ENCODE data around the gene C1QA.
"Not testable (repeated sequence)": the region's sequence is repeated elsewhere in the genome, so short reads cannot be mapped to it uniquely, and the experiment has no call there.

Gene C1QA

DNA sequence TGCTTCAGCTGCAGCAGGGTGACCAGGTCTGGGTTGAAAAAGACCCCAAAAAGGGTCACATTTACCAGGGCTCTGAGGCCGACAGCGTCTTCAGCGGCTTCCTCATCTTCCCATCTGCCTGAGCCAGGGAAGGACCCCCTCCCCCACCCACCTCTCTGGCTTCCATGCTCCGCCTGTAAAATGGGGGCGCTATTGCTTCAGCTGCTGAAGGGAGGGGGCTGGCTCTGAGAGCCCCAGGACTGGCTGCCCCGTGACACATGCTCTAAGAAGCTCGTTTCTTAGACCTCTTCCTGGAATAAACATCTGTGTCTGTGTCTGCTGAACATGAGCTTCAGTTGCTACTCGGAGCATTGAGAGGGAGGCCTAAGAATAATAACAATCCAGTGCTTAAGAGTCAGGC, 2.9 kb downstream of the C1QA start:
- no peak for DNase-seq

DNA sequence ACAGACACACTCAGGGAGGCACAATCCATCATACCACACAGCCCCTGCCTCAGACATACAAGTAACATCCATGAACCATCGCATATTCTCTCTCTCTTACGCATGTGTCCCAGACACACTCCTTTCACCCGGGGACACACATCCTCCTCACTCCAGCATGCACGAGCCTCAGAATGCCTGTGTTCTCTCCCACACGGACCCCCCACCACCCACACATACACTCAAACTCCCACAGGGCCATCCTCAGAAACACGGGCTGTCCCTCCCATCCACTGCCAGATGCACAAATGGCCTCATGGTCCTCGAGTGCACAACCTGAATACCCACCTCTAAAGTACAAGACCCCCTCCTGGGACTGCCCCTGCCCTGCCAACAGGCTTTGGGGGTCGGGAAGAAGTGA, 4.8 kb downstream of the C1QA start:
- no peak for DNase-seq

DNA sequence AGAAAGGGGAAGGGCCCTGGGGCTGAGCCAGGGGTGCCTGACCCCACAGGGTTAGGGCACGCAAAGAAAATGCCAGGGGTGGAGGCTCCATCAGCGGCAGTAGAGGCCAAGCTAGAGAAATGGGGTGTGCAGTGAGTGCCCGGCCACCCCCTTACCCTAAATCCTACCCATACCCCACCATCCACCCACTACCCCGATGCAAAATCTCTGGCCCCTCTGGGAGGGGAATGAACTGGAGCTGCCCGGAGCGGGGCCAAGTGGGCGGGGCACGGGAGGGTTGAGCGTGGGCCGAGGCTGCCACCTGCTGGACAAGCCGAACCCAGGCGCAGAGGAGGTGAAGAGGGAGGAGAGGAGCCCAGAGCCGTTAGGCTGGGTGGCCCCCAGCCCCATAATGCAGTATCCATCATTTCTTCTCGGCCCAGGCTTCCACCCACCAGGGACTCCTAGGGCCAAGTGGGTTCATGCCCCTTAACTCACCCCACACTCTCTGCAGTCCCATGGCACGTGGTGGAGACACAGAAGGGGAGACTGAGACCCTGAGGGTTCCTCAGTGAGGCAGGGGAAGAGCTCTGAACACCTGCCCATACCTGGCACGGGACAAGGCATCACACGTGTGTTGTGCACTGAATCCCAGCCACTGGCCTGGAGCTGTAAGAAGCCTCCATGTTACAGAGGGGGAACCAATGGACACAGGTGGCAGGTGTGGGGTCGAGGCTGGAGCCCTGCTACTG, 5.6 kb downstream of the C1QA start:
- peak in 52 of 56 donors; percentile 7 to 86 (median 48) for DNase-seq

DNA sequence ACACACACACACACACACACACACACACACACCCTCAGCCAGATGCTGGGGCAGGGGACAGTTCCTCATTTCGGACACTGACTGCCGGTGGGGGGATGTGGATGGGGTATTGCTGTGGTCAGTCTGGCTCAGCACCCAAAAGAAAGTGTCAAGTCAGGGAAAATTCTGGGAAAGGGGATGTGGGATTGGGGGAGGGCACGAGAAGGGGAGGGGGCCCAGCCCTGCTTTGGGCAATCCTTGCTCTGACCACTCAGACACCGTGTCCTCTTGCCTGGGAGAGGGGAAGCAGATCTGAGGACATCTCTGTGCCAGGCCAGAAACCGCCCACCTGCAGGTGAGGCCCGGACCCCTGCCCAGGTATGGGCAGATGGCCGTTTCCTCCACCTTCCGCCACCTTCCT, 7.0 kb downstream of the C1QA start, which contains the start of gene C1QC:
TSS of gene C1QC (plus strand) at position 253 of the 400 bp plus-strand sequence. CDS start 391 bp downstream, outside the sequence.
- DNase-seq, result peak in 19 of 56 donors; percentile 5 to 43 (median 19)

DNA sequence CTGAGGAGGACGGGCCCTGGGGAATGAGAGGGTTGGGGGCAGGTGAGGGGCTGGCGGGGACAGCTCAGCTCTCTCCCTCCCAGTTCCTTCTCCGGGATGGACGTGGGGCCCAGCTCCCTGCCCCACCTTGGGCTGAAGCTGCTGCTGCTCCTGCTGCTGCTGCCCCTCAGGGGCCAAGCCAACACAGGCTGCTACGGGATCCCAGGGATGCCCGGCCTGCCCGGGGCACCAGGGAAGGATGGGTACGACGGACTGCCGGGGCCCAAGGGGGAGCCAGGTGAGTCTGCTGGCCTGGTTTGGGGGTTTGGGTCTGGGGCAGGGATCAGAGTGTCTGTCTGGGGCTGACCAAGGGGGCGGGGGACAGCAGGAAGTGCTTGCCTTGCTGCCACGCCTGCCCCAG, 7.5 kb downstream of the C1QA start:
- DNase-seq, result no peak

DNA sequence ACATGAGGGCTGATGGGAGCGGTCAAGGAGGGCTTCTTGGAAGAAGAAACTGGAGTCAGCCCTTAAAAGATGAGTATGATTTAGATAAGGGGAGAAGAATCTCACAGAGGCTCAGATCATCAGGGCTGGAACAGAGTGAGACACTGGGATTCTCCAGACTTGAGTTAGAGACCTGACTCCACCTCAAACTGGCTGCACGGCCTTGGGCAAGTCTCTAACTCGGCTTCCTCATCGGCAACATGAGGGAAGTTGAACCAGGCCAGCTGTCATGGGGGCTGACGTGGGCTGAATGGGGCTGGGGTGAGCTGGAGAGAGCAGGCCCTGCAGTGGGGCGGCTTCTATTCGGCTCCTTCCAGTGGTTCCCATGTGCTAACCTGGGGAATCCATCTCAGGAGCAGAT, 9.5 kb downstream of the C1QA start:
- DNase-seq, result no peak

DNA sequence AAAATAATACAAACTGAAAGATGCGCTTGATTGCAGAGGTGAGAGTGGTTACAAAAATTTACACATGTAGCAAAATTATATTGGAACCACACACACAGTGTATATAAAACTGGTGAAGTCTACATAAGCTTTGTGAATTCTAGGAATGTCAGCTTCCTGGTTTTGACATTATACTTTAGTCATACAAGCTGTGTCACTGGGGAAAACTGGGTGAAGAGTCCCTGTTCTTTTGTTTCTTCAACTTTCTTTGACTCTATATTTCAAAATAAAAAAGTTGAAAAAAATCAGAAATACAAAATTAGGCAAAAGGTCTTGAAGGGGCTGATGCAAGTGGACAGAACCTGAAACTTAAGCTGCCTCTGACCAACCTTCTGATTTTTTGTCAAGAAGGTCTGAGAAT, 10.0 kb downstream of the C1QA start:
- no peak for DNase-seq

DNA sequence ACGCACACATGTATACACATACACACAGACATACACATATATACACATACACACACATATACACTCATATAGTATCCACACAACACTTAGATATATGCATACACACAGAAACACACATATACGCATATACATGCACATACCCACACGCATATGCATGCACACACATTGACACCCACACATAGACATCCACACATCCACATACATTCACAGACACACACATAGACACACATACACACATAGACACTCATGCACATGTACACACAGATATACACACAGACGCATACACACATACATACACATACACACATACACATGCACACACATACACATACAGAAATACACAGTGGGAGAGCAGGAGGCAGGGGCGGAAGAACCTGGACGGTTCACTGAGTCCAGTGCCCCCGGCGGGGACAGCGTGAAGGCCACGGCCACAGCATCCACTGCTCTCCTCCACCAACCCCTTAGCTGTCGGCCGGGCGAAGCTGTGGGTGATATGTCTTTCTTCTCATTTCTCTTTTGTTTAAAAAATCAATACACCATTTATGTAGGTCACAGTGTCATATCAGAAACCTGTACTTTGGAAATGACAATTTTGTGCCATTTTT, 13.8 kb downstream of the C1QA start:
- no peak for DNase-seq

DNA sequence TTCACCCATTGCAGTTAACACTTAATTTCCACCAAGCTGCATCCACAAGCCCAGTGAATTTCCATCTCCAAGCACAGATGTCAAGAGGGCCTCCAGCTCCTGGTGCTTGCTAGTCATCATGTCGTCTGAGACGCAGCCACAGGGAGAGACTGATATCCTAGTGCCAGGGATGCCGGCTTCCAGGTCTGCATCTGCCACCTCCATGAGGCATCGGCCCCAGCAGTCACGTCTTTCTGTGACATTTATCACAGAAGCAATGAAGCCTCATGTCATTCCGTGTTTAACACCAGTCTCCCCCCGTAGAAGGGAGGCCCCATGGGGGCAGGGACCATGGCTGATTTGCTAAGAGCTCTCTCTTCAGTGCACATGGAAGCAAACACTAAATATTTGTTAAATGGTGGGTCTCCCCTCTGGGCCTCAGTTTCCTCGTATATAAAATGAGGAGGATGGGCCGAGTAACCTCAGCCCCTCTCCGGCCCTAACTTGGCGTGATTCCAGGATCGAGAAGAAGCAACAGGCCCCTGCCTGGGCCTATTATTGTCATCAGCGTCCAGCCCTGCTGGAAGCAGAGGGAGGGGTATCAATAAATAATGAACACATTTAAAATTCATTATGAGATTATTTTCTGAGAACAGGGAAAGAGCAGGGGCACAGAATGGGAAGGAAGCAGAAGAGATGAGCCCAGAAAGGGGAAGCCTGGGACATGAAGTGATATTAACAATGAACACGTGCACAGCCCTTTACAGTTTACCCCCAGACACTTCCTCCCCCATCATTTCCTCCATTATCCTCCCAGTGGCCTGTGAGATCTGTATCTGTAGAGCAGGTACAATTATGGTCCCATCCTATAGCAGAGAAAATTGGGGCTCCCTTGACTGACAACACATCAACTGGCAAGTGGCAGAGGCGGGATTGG, 15.8 kb downstream of the C1QA start:
- DNase-seq, result no peak

DNA sequence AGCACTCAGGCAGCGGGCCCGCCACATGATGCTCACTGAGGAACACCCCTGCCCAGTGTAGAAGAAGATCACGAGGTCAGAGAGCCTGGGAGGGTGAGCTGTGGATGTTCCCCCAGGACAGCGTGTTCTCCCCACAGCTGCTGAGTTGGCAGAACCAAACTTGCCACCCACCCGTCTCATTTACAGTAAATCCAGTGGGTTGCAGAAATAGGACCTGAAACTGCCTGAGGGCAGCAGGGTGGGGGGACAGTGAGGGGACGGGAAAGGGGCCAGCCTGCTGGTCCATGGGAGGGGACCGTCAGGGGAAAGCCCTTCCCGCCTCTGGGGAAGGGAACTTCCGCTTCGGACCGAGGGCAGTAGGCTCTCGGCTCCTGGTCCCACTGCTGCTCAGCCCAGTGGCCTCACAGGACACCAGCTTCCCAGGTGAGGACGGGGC, 16.5 kb downstream of the C1QA start, which contains the start of gene C1QB:
TSS of gene C1QB (plus strand) at position 356 of the 436 bp plus-strand sequence. CDS start 6,227 bp downstream, outside the sequence.
- DNase-seq, result peak in 28 of 56 donors; percentile 2 to 51 (median 29)

DNA sequence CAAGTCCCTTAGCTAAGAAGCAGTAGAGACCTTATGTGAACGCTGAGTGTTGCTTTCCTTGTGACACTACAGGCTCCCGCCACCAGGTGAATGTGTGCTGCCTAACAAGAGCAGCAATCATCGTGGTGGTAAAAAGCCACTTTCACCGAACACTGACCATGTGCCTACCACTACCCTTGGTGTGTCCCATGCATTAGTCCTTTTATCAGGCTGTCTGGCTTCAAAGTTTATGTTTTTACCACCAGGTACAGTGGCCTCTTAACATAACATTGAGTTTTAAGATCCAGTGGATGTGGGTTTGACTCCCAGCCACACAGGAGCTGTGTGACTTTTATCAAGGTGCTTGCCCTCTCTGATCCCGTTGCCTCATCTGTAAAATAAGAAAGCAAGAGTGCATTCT, 18.3 kb downstream of the C1QA start:
- no peak for DNase-seq

DNA sequence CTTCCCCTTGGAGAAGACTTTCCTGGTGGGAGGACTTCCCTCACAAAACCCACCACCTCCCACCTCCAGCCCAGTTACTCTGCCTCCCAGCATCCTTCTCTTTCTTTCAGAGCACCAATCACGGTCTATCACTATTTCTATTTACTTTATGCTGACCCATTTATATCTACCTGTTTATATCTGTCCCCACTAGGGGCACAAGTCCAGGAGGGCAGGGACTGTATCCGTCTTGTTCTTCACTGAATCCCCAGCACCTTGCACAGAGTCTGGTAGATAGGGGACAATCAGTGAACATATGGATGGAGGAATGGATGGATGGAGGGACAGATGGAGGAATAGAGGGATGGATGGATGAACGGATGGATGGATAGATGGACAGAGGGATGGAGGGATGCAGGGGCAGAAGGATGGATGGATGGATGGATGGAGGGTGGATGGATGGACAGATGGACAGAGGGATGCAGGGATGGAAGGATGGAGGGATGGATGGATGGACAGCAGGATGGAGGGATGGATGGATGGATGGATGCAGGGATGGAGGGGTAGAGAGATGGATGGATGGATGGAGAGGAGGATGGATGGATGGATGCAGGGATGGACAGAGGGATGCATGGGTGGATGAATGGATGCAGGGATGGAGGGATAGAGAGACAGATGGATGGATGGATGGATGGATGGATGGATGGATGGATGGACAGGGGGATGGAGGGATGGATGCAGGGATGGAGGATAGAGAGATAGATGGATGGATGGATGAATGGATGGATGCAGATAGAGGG, 22.1 kb downstream of the C1QA start:
- DNase-seq, result no peak

DNA sequence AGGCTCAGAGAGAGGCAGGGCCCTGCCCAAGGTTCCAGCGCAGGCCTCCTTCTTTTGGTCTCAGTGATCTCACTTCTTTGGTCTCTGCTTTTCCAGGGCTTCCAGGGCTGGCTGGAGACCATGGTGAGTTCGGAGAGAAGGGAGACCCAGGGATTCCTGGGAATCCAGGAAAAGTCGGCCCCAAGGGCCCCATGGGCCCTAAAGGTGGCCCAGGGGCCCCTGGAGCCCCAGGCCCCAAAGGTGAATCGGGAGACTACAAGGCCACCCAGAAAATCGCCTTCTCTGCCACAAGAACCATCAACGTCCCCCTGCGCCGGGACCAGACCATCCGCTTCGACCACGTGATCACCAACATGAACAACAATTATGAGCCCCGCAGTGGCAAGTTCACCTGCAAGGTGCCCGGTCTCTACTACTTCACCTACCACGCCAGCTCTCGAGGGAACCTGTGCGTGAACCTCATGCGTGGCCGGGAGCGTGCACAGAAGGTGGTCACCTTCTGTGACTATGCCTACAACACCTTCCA, 24.4 kb downstream of the C1QA start:
- no peak for DNase-seq

DNA sequence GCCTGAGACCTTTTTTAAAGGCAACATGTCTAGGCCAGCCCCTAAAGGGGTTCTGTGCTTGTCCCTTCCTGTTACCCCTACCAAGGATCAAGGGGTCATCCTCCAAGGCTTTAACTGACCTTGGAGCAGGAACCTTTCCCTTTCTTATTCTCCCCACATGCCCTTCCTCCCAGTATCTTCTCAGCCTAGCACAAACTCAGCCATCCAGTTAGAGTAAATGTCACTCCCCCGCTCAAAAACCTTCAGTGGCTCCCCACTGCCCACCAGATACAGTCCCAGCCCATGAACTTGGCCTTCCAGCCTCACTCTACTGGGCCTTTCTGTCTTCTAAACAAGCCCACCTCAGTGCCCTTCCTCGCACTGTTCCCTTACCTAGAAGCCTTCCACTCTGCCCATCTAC, 25.5 kb downstream of the C1QA start:
- no peak for DNase-seq

DNA sequence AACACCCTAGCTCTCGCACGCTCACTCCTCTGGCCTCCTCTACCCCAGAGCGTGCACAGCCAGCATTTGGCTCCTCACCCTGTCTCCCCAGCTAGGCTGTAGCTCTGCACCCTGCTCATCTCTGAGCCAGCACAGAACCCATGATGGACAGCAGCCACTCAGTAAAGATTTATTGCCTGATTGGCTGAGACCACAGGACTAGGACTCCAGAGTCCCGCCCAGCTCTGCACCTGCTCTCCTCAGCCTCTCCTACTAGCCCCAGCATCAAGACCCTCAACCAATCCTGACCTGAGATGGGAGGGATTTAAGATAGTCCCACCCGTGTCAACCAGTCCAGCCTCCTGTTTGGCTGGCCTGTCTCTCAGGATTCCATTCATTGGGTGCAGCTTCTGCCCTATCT, 25.9 kb downstream of the C1QA start:
- peak in 22 of 56 donors; percentile 7 to 45 (median 21) for DNase-seq

DNA sequence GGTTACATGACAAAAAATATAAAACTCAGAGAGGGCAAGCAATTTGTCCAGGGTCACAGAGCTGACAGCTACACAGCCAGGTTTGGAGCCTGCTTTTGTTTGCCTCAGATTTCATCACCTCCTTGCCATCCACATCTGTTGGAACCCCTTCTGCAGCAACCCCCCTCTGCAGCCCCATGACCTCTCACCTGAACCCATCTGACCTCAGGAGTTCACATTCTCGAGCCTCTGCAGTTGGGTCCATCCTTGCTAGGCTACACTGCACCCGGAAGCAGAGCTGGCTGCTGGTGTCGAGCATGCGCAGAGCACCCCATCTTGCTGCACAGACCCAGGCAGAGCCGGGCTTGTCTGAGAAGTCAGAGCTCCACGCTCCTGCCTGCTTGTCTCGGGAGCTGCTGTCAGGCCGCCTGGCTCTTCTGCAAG, 26.6 kb downstream of the C1QA start:
- DNase-seq, result no peak

DNA sequence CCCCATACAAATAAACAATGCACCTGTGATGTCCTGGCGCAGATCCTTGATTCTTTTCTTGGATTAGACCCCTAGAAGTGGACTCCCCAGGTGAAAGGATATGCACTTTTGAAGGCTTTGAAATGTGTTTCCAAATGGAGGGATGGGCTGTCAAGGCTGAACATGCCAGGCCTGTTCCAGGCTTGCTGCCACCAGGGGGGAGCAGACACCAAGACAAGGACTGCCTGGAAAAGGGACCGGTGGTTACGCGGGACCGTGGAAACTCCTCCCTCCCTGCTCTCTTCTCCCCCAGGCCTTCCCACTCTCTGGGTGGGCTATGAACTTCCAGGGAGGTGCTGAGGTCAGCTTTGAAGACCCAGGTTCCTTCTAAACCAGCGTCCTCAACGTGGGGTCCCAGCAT, 29.3 kb downstream of the C1QA start:
- DNase-seq, result peak in 6 of 56 donors; percentile 1 to 38 (median 16)

DNA sequence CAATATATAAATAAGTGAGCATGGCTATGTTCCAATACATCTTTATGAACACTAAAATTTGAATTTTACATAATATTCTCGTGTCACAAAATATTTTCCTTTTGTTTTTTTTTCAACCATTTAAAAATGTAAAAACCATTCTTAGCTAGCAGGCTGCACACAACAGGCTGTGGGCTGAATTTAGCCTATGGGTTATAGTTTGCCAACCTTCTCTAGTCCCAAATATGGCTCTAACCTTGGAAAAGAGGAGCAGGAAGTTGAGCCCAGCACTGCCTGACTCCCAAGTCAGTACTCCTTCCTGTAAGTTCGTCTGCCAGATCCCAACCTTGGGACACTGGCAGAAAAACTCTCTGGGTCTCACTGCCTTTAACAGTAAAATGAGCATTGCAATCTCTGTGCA, 30.0 kb downstream of the C1QA start:
- no peak for DNase-seq

DNA sequence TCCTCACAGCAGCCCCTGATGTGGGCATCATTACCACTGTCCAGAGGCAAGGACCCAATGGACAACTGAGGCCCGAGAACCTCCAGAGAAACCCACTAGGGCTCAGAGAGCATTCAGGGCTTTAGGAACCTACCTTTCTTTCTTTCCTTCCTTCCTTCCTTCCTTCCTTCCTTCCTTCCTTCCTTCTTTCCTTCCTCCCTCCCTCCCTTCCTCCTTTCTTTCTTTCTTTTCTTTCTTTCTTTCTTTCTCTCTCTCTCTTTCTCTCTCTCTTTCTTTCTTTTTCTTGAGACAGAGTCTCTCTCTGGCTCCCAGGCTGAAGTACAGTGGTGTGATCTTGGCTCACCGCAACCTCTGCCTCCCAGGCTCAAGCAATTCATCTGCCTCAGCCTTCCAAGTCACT, 32.4 kb downstream of the C1QA start:
- DNase-seq, result not testable (repeated sequence)

DNA sequence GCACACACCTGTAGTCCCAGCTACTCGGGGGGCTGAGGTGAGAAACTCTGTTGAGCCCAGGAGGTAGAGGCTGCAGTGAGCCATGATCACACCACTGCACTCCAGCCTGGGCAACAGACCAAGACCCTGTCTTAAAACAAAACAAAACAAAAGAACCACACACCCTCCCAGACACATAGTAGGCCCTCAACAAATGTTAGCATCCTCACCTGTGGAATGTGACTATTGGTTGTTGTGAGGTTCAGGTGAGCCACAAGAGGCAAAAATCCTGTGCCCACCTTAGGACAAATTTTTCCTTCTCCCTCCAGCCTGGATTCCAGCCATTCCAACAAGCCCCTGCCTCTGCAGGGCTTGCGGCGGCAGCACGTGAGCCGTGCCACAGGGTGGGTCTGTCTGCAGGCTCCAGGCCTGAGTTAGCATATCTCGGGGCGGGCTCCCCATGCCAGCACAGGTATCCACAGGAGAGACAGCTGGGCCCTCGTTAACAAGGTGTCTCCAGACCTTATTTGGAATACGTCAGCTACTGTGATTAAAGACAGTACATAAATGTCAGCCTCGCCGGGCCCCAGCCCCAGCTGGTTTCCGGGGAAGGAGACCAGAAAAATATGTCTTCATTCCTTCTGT, 34.0 kb downstream of the C1QA start:
- DNase-seq, result no peak
